GM21528 (cell line): ENCODE measurements around the gene PAX2.
"Not testable (repeated sequence)": the region's sequence is repeated elsewhere in the genome, so short reads cannot be mapped to it uniquely, and the experiment has no call there.

Source experiments
- ATAC-seq: cut with Tn5 transposase; IDR thresholded peaks from one replicate; pipeline ENCODE4 v1.9.1; 2021; ENCODE audit warnings: mild to moderate bottlenecking, moderate library complexity; ENCODE audit not compliant: unreplicated experiment, low FRiP score

PAX2 gene

GRCh38 chr10:100744987-100745881 is at the start of gene PAX2:
Gene PAX2 (plus strand): TSS chr10:100745582. CDS start chr10:100746261, 679 bp downstream.
- ATAC-seq: no peak

DNA sequence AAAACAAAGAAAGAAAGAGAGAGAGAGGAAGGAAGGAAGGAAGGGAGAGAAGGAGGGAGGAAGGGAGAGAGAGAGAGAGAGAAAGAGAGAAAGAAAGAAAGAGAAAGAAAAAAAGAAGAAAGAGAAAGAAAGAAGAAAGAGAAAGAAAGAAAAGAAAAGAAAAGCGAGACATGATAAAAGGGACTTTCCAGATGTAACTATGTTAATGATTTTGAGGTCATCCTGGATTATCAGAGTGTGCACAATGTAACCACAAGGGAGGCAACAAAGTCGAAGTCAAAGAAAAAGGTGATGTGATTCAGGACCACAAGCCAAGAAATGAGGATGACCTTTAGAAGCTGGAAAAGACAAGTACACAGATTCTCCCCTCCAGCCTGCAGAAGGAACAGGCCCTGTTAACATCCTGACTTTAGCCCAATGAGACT is 48.9 kb upstream of the PAX2 start:
- ATAC-seq: no peak

DNA sequence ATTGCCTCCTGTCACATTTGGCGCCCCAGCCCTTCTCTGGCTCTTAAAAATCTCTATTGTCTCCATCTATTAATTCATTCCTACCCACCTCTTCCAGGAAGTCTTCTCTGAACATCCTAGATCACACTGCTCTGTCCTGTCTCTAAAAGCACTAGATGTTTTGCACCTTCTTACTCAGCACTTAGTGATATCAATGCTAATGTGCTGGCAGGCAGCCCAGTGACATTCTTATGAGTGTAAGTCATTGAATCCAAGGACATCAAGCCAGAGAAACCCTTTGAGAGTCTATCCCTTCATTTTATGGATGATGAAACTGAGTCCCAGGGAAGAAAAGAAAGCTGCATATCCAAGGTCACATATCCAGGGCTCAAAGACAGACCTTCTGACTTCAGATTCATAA is 48.3 kb upstream of the PAX2 start:
- no peak for ATAC-seq

DNA sequence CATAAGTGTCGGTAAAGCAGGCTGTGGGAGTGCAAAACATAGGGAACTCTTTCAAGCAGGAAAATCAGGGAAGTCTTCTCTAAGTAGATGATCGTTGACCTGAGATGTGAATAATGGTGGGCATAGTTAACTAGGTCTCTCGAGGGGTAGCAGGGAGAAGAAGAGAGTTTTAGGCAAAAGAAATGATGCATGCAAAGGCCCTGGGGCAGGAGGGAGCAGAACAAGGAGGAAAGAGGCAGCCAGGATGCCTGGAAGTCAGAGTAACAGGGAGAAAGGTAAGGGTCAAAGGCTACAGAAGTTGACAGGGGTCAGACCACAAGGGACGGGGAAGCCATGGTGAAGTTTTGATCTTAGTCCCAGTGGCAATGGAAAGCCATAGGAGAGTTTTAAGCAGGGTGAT is 47.8 kb upstream of the PAX2 start:
- no peak for ATAC-seq

DNA sequence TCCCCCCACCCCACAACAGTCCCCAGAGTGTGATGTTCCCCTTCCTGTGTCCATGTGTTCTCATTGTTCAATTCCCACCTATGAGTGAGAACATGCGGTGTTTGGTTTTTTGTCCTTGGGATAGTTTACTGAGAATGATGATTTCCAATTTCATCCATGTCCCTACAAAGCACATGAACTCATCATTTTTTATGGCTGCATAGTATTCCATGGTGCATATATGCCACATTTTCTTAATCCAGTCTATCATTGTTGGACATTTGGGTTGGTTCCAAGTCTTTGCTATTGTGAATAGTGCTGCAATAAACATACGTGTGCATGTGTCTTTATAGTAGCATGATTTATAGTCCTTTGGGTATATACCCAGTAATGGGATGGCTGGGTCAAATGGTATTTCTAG is 43.7 kb upstream of the PAX2 start:
- not testable (repeated sequence) for ATAC-seq

- ATAC-seq: no peak
These were observed 40.2 kb upstream of the PAX2 start for GRCh38 chr10:100705139-100705538.

DNA sequence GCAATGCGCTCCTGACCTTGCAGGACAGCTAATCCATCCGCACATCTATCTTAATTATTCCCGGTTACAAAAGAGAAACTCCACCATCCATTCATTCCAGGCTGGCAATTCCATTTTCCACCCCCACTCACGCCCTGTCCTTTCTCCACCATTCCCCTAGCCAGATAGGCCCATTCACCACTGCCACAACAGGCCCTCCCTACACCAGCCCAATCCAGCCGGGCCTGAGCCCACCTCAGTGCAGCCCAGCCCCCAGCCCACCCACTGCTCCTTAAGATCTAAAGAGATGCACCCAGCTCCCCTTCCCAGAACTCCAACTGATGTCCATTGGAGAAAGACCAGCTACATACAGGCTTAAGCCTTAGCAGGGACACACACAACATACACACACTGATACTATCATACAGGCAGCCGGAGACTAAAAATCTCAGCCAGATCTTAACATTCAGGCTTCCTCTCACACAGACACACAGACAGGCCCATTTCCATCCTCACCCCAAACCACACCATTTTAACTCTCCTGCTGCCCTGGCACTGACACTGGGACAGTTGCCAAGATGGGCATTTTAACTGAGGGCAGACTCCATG is 38.0 kb upstream of the PAX2 start:
- no peak for ATAC-seq

DNA sequence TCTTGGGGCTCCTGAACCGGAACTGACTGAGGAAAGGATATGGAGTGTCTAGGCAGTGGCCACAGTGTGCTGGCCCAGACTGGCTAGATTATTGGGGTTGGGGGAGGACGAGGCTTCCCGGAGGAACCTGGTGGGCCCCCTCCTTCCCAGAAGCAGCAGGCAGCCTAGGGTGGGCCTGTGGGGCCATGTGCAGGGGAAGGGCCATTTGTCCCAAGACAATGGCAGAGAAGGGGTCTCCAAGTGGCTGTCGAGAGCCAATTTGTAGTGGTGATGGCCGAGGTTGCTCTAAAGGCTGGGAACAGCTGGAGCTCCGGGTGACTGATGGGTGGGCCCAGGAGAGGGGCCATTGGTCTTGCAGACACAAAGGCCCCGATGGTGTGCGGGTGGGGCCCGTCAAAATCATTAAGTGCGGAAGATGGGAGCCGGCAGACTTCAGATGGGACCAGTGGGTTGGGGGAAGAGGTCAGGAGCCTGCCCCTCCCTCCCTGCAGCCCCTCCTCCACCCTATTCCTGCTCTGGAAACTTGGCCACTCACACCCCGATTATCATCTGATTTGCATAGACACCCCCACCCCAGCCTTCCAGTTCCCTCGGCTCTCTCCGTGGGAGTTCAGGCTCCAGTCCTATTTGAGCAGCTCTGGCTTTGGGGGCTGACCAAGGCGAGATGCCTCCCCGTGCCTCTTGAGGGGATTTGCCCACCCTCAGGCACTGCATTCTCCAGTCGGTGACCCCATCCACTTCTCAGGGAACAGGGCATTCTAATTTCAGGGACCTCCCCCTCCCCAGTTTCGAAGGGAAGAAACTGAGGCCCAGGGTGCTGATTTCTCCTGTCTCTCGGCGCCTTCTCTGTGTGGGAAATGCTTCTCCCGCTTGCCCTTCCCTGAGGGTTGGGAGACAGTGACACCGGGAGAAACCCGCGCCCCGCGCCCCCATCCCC is 36.0 kb upstream of the PAX2 start:
- ATAC-seq: no peak

DNA sequence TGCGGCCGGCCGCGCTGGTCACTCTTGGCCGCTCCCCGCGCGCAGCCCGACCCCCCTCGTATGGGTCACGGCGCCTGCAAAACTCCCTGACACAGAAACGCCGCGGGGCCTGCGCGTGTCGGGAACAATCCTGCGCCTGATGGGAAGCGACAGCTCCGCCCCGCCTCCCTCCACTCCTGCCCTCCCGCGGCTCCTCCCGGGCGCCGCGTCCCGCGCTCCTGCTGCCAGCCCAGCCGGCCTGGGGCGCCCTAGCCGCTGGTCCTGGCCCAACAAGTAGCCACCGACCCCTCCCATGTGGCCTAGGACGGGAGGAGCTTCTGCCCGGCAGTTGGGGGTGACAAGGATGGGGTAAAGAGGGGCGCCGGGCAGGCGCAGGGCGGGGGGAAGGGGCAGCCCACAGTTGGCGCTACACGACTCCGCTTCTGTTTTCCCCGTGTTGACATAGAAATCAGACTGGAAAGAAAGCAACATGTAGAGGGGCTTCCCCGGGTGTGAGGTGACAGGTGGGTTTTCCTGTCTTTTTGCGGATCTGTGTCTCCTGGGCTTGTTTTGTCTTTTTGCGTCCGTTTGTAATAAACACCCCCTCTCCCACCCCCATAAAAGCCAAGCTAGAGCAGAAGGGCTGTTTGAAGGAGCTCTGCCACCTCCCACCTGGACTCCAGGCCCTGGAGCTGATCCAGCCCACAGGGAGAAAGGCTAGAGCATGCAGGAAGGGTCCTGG is 35.1 kb upstream of the PAX2 start:
- ATAC-seq: no peak

DNA sequence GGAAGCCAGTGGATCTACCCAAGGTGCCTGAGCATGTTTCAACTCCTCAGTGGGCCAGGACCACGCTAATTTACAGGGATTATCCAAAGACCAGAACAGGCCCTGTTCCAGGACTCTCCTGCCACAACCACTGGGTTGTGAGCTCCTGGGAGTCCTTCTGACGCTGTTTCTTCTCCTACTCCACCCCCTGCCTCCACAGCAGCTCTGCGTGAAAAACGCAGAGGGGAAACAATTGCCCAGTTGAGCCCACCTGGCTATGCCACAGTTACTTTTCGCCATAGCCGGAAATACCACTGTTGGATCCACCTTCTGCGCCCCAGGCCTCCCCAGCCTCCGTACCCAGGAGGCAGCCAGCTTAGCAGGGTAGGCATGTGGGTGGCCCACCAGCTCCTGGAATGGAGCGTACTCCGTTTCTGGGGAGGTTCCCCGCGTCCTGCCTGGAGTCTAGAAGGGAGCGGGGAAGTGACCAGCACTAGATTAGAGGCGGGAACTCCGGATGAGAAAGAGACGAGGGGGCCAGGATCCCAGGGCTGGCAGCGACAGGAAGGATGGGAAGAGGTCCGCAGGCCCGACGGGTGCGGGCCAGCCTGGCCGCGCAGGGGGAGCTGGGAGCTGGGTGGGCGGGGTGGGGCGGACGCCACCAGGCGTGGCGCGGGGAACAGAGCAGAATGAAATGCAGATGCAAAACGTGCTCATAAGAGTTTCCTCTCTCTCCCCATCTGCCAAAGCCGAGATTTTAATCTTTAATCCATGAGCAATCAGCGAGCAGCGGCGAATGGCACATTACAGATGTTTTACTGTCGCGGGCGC is 32.1 kb upstream of the PAX2 start:
- ATAC-seq: no peak

- no peak for ATAC-seq
These were observed 31.4 kb upstream of the PAX2 start for GRCh38 chr10:100713859-100714565.

DNA sequence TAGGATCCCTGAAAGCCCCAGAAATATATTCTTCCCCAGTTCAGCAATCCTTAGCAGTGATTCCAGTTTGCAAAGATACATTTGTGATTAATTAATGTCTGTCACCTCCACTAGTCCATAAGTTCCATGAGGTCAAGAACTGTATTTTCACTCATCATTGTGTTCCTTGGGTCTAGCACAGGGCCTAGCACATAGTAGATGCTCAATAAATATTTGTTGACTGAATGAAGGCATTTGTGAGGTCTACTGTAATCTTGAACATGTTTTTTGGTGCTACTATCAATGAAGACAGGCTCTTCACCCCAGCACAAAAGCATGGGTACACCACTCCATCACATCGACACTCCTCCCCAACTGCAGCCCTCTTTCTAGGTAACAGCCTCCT is 30.8 kb upstream of the PAX2 start:
- no peak for ATAC-seq

- ATAC-seq: no peak
These were observed 30.3 kb upstream of the PAX2 start for GRCh38 chr10:100715101-100715444.

- ATAC-seq: no peak
These were observed 29.7 kb upstream of the PAX2 start for GRCh38 chr10:100715445-100716385.

DNA sequence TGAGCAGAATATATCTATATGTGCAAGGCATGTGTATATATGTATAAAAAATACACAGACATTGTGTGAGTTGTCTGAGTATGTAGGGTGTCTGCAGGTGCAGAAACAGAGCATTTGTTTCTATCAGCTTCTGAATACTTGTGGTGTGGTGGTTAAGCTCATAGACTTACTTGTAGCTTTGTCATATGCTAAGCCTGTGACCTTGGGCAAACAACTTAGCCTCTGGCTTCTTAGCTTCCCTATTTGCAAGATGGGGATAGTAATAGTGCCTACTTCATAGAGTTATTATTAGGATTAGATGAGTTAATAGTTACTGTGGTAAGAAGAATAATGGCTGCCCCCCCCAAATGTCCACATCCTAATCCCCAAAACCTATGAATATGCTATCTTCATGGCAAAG is 28.2 kb upstream of the PAX2 start:
- no peak for ATAC-seq

DNA sequence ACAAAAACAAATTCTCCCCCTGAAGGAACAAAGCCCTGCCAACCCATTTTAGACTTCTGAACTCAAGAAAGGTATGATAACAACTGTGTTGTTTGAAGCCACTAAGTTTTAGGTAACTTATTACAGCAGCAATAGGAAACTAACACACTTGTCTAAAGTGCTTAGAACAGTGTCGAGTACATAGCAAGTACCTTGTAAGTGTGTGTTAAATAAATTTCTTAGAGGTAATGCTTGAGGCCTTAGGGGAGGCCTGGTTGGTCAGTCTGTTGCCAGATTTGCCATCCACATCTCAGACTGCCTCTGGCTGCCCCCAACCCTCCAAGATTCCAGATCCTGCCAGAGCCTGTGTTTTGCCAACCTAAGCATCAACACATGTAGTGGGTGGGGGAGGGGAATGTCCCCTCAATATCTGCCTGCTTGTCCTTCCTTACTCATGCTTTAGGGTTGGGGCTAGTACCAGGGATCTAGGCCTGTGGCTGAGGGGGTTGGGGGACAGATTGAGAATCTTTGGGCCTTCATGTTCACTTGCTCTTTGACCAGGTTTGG is 27.1 kb upstream of the PAX2 start:
- no peak for ATAC-seq

DNA sequence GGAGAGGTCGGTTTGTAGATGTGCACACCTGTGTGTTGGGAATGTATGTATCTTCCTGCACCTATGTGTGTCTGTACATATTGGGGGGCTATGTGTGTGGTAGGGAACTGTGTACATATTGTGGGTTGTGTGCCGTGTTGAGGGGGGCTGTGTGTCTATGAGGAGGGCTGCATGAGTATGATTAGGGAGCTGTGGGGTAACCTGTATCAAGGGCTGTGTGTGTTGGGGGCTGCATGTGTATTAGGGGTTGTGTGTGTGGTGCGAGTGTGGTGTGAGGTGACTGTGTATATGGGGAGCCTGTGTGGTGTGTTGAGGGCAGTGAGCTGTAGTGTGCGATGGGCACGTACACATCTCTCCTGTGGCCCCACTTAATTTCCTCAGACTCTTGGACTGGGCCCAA is 22.2 kb upstream of the PAX2 start:
- ATAC-seq: no peak
